Non-pigmented ciliary epithelial cell (primary cell): ENCODE data around the gene TOP3B.

ENCODE experiments used
- DNase-seq: peaks from one replicate; pipeline ENCODE4 v3.0.0-alpha.2; 2010; ENCODE audit warnings: low read depth

TOP3B gene

GRCh38 chr22:22013559-22014284 lies 31.1 kb upstream of the TOP3B start:
- no peak for DNase-seq

- no peak for DNase-seq
These were observed 29.4 kb upstream of the TOP3B start for GRCh38 chr22:22011964-22012363.

- DNase-seq: no peak
These were observed 27.8 kb upstream of the TOP3B start for GRCh38 chr22:22010358-22010757.

GRCh38 chr22:22009661-22010060 lies 27.1 kb upstream of the TOP3B start:
- DNase-seq: no peak

- DNase-seq: no peak
These were observed 24.0 kb upstream of the TOP3B start for GRCh38 chr22:22006596-22006990.

GRCh38 chr22:22005945-22006595 lies 23.5 kb upstream of the TOP3B start:
- no peak for DNase-seq

- DNase-seq: no peak
These were observed 20.6 kb upstream of the TOP3B start for GRCh38 chr22:22003233-22003632.

GRCh38 chr22:22002526-22003055 lies 20.0 kb upstream of the TOP3B start:
- DNase-seq: no peak

GRCh38 chr22:22001664-22002525 lies 19.3 kb upstream of the TOP3B start:
- no peak for DNase-seq

GRCh38 chr22:21998595-21999247 lies 16.1 kb upstream of the TOP3B start:
- DNase-seq: no peak

- no peak for DNase-seq
These were observed 13.7 kb upstream of the TOP3B start for GRCh38 chr22:21996175-21996720.

- DNase-seq: no peak
These were observed 13.1 kb upstream of the TOP3B start for GRCh38 chr22:21995660-21996059.

GRCh38 chr22:21994881-21995444 lies 12.4 kb upstream of the TOP3B start:
- no peak for DNase-seq

GRCh38 chr22:21992593-21993237 lies 10.1 kb upstream of the TOP3B start:
- no peak for DNase-seq

- no peak for DNase-seq
These were observed 9.2 kb upstream of the TOP3B start for GRCh38 chr22:21991774-21992173.

GRCh38 chr22:21991304-21991596 lies 8.7 kb upstream of the TOP3B start:
- DNase-seq: no peak

- no peak for DNase-seq
These were observed 8.1 kb upstream of the TOP3B start for GRCh38 chr22:21990445-21991303.

GRCh38 chr22:21989049-21989448 lies 6.5 kb upstream of the TOP3B start:
- DNase-seq: no peak

- DNase-seq: no peak
These were observed 2.6 kb upstream of the TOP3B start for GRCh38 chr22:21985214-21985613.

- DNase-seq: peak; percentile 13
These were observed 2.2 kb upstream of the TOP3B start for GRCh38 chr22:21984793-21985192.
